Activated CD4-positive, alpha-beta T cell treated with anti-CD3 and anti-CD28 coated beads, Interleukin-2, amount 10 ng/mL, durations not matched to agents 24 days and 14 days (primary cell): ENCODE results near the gene AGPAT3. TPM values are rescaled to one million over a fixed set of nuclear protein-coding genes. Genes with fewer than 3 reads are reported as not detected.

Experiments
- DNase-seq: peaks from one replicate; pipeline ENCODE4 v3.0.0; 2022
- H3K27ac Mint-ChIP-seq: one replicate; pipeline ENCODE4 v1.8.0; 2022; ENCODE audit warnings: mild to moderate bottlenecking, mixed read lengths
- H3K27me3 Mint-ChIP-seq: one replicate; pipeline ENCODE4 v1.8.0; 2022; ENCODE audit warnings: mixed read lengths
- H3K36me3 Mint-ChIP-seq: one replicate; pipeline ENCODE4 v1.8.0; 2022; ENCODE audit warnings: low read depth, mild to moderate bottlenecking, mixed read lengths
- H3K4me1 Mint-ChIP-seq: one replicate; pipeline ENCODE4 v1.8.0; 2021; ENCODE audit warnings: mixed read lengths
- H3K4me3 Mint-ChIP-seq: one replicate; pipeline ENCODE4 v1.8.0; 2022; ENCODE audit warnings: mild to moderate bottlenecking, moderate library complexity, mixed read lengths
- H3K9me3 Mint-ChIP-seq: one replicate; pipeline ENCODE4 v1.8.0; 2021; ENCODE audit warnings: mixed read lengths
- intact Hi-C: fragments of 100-400 bp; cut with micrococcal nuclease; formaldehyde crosslinking; loops from one replicate; pipeline ENCODE4 v1.15.1; 2023
- total RNA-seq: library from RNA; stranded (reverse); gene quantifications from 2 replicates; pipeline ENCODE4 v1.2.3, GENCODE V29; 2022

The AGPAT3 gene
- total RNA-seq, 1 donor from 2014 or later, result 127 TPM

DNA sequence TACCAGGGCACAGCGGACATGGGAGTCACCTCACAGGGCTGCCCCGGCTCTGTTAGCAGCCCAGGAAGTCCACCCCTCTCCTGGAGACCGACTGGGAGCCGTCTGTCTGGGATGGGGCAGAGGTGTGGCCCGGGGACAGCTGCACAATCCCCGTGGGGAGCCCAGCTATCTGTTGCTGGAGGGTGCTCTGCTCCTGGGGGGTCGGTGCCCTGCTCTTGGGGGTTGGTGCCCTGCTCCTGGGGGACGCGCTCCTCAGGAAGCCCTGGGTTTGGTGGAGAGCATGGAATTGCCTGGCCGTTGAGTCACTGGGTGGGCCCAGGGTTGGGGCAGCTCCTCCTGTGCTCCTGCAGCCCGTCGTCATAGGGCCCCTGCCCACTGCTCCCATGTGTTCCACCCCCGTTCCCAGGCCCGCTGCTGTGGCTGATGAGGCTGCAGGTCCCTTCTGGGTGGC lies 39.3 kb downstream of the AGPAT3 start:
- intact Hi-C loops, result no loop called here
- Mint-ChIP-seq H3K4me1 (peaks cover 7% of the 10 kb centered on the region), H3K9me3 (no peaks in the 10 kb centered on the region), H3K27ac (no peak overlapping the region), H3K4me3 (no peak overlapping the region), H3K27me3 (no peaks in the 10 kb centered on the region), H3K36me3 (peaks cover 41% of the 10 kb centered on the region)
- DNase-seq, result no peak

DNA sequence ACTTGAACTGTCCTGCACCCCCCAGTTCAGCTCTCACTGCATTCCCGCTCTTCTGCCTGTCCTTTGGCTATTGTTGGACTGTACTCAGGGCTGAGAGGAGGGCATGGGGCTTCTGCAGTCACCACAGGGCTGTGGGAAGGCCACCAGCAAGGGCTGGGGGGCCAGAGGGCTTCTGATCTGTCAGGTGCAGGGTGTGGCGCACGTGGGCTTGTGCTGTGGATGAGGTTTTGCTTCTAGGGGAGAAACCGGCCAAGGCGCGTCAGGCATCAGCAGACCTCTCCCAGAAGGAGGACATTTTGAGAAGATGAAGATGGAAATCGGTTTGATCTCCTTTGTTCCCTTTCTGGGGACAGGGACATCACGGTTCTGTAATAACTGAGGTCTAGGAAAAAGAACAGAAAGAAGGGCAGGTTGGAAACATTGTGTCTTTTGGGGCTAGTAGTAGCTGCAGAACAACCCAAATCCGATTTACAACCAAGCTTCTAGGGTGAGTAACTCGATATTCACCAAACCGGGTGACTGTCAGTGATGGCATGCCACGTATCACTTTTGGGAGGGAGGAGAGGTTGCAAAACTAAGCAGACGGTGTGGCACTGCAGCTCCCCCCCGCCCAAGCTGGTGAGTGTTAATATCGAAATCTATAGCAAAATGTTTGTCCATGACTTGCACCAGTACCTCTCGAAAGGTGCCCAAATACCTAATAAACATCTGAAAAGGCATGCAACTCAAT lies 40.9 kb downstream of the AGPAT3 start:
- no peak overlapping the region for H3K4me3 Mint-ChIP-seq

DNA sequence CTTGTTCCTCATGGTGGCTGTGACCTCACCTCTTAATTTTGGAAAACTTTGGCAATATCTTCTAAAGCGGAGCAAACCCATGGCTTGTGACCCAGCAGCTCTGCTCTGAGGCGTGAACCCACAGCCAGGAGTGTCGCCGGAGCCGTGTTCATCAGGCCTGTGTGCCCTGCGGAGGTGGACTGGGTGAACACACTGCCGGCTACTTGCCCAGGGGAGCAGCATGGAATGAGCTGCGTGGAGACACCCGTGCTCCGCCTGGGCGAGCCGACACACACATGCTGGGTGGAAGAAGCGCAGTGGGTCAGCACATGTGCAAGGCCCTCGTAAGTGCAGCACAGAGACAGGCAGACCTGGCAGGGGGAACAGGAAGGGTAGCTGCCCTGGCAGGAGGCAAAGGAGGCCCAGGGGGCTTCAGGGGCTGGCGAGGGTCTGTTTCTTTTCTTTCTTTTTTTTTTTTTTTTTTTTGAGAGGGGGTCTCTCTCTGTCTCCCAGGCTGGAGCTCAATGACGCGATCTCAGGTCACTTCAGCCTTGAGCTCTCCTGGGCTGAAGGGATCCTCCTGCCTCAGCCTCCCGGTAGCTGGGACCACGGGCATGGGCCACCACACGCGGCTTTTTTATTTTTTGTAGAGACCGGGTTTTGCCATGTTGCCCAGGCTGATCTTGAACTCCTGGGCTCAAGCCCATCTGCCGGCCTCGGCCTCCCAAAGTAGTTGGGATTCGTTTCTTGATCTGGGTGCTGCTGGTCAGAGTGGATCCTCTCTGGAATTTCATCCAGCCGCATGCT lies 41.8 kb downstream of the AGPAT3 start:
- H3K27ac Mint-ChIP-seq, result no peak overlapping the region
- no peaks in the 10 kb centered on the region for H3K9me3 Mint-ChIP-seq
- H3K4me1 Mint-ChIP-seq, result peaks cover 9% of the 10 kb centered on the region
- intact Hi-C loops, result no loop called here
- no peak for DNase-seq
- H3K4me3 Mint-ChIP-seq, result no peak overlapping the region
- H3K27me3 Mint-ChIP-seq, result no peaks in the 10 kb centered on the region
- H3K36me3 Mint-ChIP-seq, result peaks cover 39% of the 10 kb centered on the region

More for the DNA sequence above, 40.9 kb downstream of the AGPAT3 start:
- Mint-ChIP-seq H3K36me3 (peaks cover 36% of the 10 kb centered on the region), H3K4me1 (peaks cover 11% of the 10 kb centered on the region), H3K27ac (no peak overlapping the region), H3K27me3 (no peaks in the 10 kb centered on the region), H3K9me3 (no peaks in the 10 kb centered on the region)
- intact Hi-C loops, result no loop called here
- no peak for DNase-seq

DNA sequence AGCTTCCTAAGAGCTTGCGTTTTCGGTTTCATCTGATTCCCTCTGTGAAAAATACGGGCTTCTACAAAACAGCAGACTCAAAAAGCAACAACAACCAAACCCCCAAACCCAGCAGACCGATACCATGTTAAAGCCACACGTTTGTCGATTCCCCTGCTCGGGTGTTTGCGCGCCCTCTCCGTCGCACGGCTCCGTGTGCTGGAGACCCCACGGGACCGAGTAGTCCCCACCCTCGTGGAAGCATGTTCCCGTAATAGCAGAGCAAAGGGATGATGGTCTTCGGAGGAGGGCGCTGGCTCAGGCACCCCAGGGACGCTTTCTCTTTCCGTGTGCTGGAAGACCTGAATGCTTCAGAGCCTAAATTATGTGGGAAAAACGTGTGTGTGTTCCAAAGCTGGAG lies 42.7 kb downstream of the AGPAT3 start:
- Mint-ChIP-seq H3K4me3 (no peak overlapping the region), H3K27me3 (no peaks in the 10 kb centered on the region), H3K4me1 (peaks cover 13% of the 10 kb centered on the region), H3K27ac (no peak overlapping the region), H3K36me3 (peaks cover 47% of the 10 kb centered on the region), H3K9me3 (peaks cover 8% of the 10 kb centered on the region)
- DNase-seq, result no peak
- intact Hi-C loops, result no loop called here

DNA sequence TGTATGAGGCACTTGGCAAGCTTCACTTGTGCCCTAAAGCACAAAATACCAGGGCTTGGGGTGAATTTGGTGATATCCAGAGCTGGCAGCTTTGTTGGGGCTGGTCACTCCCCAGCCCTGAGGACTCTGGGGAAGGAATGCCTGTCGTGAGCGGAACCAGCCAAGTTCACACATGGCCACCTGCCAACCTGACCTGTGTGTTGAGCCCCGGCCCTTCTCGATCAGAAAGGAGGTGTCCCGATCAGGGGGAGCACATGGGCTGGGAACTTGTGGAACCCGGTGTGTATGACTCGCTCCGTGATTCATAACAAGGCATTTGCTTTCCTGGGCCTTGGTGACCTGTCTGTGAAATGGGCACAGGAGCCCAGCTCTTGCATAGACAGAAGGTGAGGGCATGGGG lies 43.1 kb downstream of the AGPAT3 start:
- H3K9me3 Mint-ChIP-seq, result peaks cover 8% of the 10 kb centered on the region
- H3K36me3 Mint-ChIP-seq, result peaks cover 48% of the 10 kb centered on the region
- intact Hi-C loops, result no loop called here
- no peak overlapping the region for H3K4me3 Mint-ChIP-seq
- H3K27ac Mint-ChIP-seq, result no peak overlapping the region
- no peaks in the 10 kb centered on the region for H3K27me3 Mint-ChIP-seq
- peaks cover 11% of the 10 kb centered on the region for H3K4me1 Mint-ChIP-seq
- no peak for DNase-seq

DNA sequence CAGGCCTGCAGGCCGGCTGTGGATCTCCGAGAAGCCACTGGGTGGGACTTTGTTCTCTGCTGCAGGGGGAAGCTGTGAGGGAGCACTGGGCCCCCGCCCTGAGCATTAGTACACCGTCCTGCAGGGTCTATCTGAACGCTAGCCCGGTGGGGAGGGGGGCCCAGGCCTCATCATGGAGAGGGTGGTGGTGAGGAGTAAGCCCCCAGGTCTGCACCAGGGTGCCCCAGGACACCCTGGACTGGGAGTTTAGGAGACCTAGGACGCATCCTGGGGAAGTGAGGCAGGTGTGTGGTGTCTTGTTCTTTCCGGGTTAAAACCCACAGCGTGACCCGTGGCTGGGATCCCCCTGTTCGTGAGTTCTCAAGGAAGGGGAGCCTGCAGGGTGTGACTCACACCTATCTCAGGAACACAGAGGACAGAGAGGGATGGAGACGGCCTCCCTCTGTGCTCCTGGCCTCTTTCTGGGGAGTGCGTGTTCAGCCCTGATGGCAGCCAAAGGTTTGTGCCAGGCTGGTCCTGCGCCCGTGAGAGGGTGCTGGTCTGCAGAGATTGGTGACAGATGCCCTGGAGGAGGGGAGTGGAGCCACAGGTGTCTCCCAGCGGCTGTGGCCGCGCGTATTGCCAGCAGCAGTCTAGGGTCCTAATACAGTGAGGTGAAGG lies 44.8 kb downstream of the AGPAT3 start:
- intact Hi-C loops, result no loop called here
- no peak for DNase-seq
- Mint-ChIP-seq H3K27me3 (no peaks in the 10 kb centered on the region), H3K36me3 (peaks cover 49% of the 10 kb centered on the region), H3K9me3 (peaks cover 8% of the 10 kb centered on the region), H3K4me1 (peaks cover 15% of the 10 kb centered on the region), H3K27ac (no peak overlapping the region), H3K4me3 (no peak overlapping the region)

DNA sequence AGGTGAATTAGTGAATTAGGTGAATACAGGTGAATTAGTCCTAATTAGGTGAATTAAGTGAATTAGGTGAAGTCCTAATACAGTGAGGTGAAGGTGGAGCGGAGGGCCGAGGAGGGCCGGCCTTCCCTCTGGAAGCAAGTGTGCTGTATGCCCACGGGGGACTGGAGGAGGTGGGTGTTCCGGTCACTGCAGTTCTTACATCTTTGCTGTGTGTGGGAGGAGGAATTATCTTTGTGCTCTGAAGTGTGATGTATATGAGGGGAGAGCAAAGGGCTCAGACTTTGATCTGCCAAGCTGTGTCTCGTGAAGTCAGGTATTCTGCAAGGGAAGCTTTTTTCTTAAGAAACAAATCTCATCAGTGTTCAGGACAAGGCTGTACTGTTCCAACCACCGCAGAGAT lies 45.4 kb downstream of the AGPAT3 start:
- Mint-ChIP-seq H3K9me3 (peaks cover 8% of the 10 kb centered on the region), H3K27me3 (no peaks in the 10 kb centered on the region)

DNA sequence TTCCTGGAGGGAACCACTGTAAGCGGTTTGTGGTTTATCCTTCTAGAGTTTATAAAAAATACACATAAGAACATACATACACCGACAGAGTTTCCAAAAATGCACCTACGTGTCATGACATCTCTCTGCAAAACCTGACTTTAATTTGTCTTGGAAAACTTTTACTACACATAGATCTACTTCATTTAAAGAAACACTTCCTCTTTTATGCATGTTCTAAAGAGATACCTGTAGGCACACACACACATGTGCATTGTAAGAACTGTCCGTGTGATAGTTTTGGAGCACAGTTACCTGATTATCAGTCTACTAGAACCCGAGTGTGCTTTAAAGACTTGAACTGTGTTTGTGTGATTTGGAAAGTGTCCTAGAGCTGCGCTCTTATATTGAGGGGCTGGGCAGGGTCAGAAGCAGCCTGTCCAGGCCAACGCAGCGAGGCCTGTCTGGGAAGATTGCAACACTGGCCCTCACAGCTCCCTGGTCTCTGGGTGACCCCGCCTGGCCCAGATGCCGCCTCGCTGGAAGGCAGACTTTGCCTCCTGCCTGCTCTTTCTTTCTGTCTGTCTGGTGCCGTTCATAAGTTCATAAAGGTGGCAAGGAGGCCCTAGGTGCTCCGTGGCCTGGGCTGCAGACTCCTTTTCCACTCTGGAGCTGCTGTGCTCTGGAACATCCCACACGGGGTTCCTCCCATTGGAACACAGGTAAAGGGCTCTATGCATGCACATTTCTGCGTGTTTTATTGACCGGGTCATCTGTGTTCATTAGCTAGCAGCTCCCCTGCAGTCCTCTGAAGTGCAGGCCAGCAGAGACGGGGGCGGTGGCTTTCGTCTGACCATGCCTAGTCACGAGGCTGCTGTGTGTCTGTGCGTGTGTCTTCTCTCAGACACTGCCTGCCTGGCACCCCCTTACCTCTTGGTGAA lies 46.3 kb downstream of the AGPAT3 start:
- no peak overlapping the region for H3K4me3 Mint-ChIP-seq
- H3K4me1 Mint-ChIP-seq, result peaks cover 16% of the 10 kb centered on the region
- H3K9me3 Mint-ChIP-seq, result peaks cover 8% of the 10 kb centered on the region
- no peaks in the 10 kb centered on the region for H3K27me3 Mint-ChIP-seq
- no peak overlapping the region for H3K27ac Mint-ChIP-seq
- intact Hi-C loops, result no loop called here
- DNase-seq, result no peak
- peaks cover 45% of the 10 kb centered on the region for H3K36me3 Mint-ChIP-seq

More for the DNA sequence above, 45.4 kb downstream of the AGPAT3 start:
- DNase-seq, result no peak
- Mint-ChIP-seq H3K36me3 (peaks cover 49% of the 10 kb centered on the region), H3K4me3 (no peak overlapping the region), H3K4me1 (peaks cover 15% of the 10 kb centered on the region), H3K27ac (no peak overlapping the region)
- intact Hi-C loops, result no loop called here

DNA sequence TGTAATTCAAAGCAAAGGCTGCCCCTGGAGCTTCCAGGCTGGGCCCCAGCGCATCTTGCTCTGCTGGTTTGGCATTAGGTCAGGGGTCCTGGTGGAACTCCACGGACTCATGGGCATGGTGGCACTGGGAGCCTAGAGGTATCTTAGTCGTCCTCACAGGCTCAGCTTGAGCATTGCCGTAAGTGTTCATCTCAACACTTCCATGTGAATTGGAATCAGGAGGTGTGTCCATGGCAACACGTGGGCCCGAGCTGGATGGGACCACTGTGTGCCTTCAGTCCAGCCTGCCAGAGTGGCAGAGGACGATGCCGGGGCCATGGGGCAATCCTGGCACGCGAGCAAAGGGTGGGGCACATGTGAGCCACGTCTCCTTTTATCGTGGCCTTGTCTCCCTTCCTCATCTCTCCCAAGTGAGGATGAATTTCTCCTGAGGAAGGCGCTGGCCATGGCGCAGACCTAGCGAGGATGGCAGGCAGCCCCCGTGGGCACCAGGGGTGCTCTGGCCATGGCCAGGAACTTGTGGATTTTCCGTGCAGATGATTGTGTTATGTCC lies 47.0 kb downstream of the AGPAT3 start:
- Mint-ChIP-seq H3K9me3 (peaks cover 8% of the 10 kb centered on the region), H3K4me1 (peaks cover 23% of the 10 kb centered on the region), H3K27me3 (no peaks in the 10 kb centered on the region), H3K27ac (no peak overlapping the region), H3K4me3 (no peak overlapping the region), H3K36me3 (peaks cover 39% of the 10 kb centered on the region)
- intact Hi-C loops, result no loop called here
- DNase-seq, result no peak

DNA sequence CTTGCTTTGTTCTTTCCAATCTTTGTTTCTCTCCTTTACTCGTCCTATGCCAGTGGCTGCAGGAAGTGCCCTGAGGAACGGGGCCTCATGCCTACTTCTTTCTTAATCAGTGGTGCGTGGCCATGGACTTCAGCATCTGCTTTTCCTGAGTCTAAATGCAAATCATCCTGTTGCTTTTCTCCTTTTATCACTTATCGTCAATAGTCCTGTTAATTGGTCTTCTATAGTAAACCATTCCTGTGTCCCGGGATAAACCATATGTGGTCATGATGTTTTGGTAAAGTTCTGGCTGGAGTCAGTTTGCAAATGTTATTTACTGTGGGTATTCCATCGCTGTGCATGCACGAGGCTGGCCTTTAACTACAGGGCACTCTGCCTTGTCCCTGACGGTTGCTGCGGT lies 47.5 kb downstream of the AGPAT3 start:
- Mint-ChIP-seq H3K36me3 (peaks cover 40% of the 10 kb centered on the region), H3K4me3 (no peak overlapping the region), H3K27ac (peak overlapping the region; percentile 45), H3K4me1 (peaks cover 27% of the 10 kb centered on the region), H3K27me3 (no peaks in the 10 kb centered on the region), H3K9me3 (peaks cover 8% of the 10 kb centered on the region)
- intact Hi-C loops, result no loop called here
- no peak for DNase-seq

DNA sequence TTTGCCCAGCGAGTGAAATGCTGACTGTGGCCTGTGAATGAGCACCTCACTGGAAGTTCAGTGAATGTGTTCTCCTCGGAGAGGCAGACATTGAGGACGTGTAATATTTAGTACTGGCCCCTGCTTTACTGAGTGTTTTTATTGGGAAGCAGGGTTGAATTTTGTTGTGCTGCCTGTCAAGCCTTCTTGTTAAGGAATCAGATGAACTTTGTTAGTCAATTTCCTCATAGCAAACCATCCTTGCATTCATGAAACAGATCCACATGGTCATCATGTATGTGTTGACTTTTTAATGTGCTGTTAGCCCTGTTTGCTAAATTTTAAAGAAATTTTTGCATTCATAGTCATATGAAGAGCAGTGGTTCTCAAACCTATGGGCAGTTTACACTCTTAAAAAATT lies 47.9 kb downstream of the AGPAT3 start:
- DNase-seq, result no peak
- peaks cover 29% of the 10 kb centered on the region for H3K4me1 Mint-ChIP-seq
- H3K4me3 Mint-ChIP-seq, result no peak overlapping the region
- H3K27ac Mint-ChIP-seq, result no peak overlapping the region
- no peaks in the 10 kb centered on the region for H3K27me3 Mint-ChIP-seq
- H3K9me3 Mint-ChIP-seq, result peaks cover 8% of the 10 kb centered on the region
- peaks cover 37% of the 10 kb centered on the region for H3K36me3 Mint-ChIP-seq
- intact Hi-C loops, result no loop called here

DNA sequence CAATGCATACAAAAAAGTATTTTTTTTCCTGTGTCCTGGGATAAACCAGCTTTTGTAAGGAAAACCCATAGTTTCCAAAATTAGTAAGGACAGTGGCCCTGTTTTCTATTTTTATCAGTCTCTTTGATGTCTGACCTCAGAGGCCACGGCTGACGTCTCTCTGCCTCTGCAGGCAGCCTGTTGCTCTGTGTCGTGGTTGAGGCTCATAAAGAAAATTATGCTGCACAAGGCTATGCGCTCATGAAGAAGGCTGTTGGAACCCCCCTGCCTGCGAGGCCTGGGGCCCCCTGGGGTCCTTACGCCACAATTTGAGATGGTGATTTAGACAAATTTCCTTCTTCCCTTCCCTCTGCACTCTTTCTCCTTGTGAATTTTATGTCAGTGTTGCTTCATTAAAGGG lies 48.9 kb downstream of the AGPAT3 start:
- H3K4me3 Mint-ChIP-seq, result no peak overlapping the region
- H3K27me3 Mint-ChIP-seq, result peaks cover 2% of the 10 kb centered on the region
- no peak for DNase-seq
- intact Hi-C loops, result no loop called here
- peaks cover 40% of the 10 kb centered on the region for H3K36me3 Mint-ChIP-seq
- H3K4me1 Mint-ChIP-seq, result peaks cover 35% of the 10 kb centered on the region
- peaks cover 8% of the 10 kb centered on the region for H3K9me3 Mint-ChIP-seq
- no peak overlapping the region for H3K27ac Mint-ChIP-seq

DNA sequence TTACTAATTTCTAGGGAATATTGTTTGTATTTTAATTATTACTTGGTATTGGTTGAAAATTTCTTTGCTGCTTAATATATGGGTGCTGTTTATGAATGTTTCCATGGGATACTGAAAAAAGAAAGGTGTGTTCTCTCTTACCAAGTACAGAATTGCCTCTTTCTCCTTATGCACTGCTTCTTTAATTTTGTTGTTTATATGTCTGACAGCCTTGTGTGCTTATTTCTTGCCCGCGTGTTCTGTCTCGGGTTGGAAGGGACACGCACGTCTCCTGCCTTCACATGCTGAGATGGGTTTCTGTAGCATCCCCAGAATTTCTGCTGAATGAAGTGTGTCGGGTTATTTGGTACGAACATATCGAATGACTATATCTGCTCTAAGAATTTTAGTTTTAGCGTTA lies 51.1 kb downstream of the AGPAT3 start:
- peak overlapping the region; percentile 87 for H3K4me3 Mint-ChIP-seq
- H3K9me3 Mint-ChIP-seq, result peaks cover 8% of the 10 kb centered on the region
- peaks cover 30% of the 10 kb centered on the region for H3K36me3 Mint-ChIP-seq
- peaks cover 2% of the 10 kb centered on the region for H3K27me3 Mint-ChIP-seq
- intact Hi-C loops, result loop anchor here (1.0 to 5.0 kb wide), 4 partner anchors 23 to 104 kb away; no protein-coding TSS in a partner anchor
- H3K4me1 Mint-ChIP-seq, result peaks cover 48% of the 10 kb centered on the region
- no peak overlapping the region for H3K27ac Mint-ChIP-seq
- DNase-seq, result no peak
